GM23338 (cell line): ENCODE measurements around the gene GCM1. TPM values are rescaled to one million over a fixed set of nuclear protein-coding genes. Genes with fewer than 3 reads are reported as not detected.

Source experiments
- ATAC-seq: fragments of 200-7000 bp; cut with Tn5 transposase; 3 replicates; pipeline ENCODE4 v1.9.1; 2020
- DNase-seq: peaks from one replicate; pipeline ENCODE4 v3.0.0-alpha.2; 2015; ENCODE audit warnings: low spot score
- H2AFZ ChIP-seq: fragments of 200-600 bp; sonication (generic); 2 replicates; pipeline ENCODE4 v1.8.0; 2016; ENCODE audit warnings: antibody characterized with exemption, mild to moderate bottlenecking, moderate library complexity
- H3F3A ChIP-seq: fragments of 200-600 bp; sonication (generic); replicated peaks from 2 replicates; pipeline ENCODE4 v1.8.0; 2017; ENCODE audit warnings: antibody characterized with exemption, mixed run types, low read depth
- H3K27ac ChIP-seq: fragments of 200-600 bp; sonication (generic); 2 replicates; pipeline ENCODE4 v1.6.1; 2016; ENCODE audit warnings: low read depth
- H3K27me3 ChIP-seq: fragments of 200-600 bp; sonication (generic); 2 replicates; pipeline ENCODE4 v1.8.0; 2016; ENCODE audit warnings: mild to moderate bottlenecking, mixed run types, moderate library complexity; ENCODE audit not compliant: insufficient read depth
- H3K36me3 ChIP-seq: fragments of 200-600 bp; sonication (generic); 2 replicates; pipeline ENCODE4 v1.8.0; 2016; ENCODE audit warnings: mild to moderate bottlenecking; ENCODE audit not compliant: insufficient read depth
- H3K4me1 ChIP-seq: fragments of 200-600 bp; sonication (generic); 2 replicates; pipeline ENCODE4 v1.8.0; 2016; ENCODE audit warnings: mild to moderate bottlenecking, moderate library complexity; ENCODE audit not compliant: insufficient read depth
- H3K4me2 ChIP-seq: fragments of 200-600 bp; sonication (generic); 2 replicates; pipeline ENCODE4 v1.7.1; 2017; ENCODE audit warnings: mixed run types
- H3K4me3 ChIP-seq: fragments of 200-600 bp; sonication (generic); 2 replicates; pipeline ENCODE4 v1.6.1; 2016; ENCODE audit warnings: mixed run types
- H3K79me2 ChIP-seq: fragments of 200-600 bp; sonication (generic); replicated peaks from 2 replicates; pipeline ENCODE4 v1.8.0; 2017; ENCODE audit warnings: mild to moderate bottlenecking; ENCODE audit not compliant: insufficient read depth
- H3K9me2 ChIP-seq: fragments of 200-600 bp; sonication (generic); 2 replicates; pipeline ENCODE4 v1.8.0; 2017; ENCODE audit not compliant: insufficient read depth
- H4K20me1 ChIP-seq: fragments of 200-600 bp; sonication (generic); replicated peaks from 2 replicates; pipeline ENCODE4 v1.8.0; 2017; ENCODE audit warnings: mild to moderate bottlenecking; ENCODE audit not compliant: insufficient read depth
- H3K27ac Mint-ChIP-seq: 2 replicates; pipeline ENCODE4 v1.8.0; 2020; ENCODE audit warnings: inconsistent platforms, mild to moderate bottlenecking, moderate library complexity, mixed read lengths
- H3K27me3 Mint-ChIP-seq: 3 replicates; pipeline ENCODE4 v1.8.0; 2022; ENCODE audit warnings: low read depth, mild to moderate bottlenecking, moderate library complexity, mixed read lengths, inconsistent platforms; ENCODE audit not compliant: insufficient read depth, poor library complexity
- H3K36me3 Mint-ChIP-seq: 3 replicates; pipeline ENCODE4 v1.8.0; 2021; ENCODE audit warnings: low read depth, mild to moderate bottlenecking, inconsistent platforms, moderate library complexity, mixed read lengths
- H3K4me1 Mint-ChIP-seq: 3 replicates; pipeline ENCODE4 v1.8.0; 2020; ENCODE audit warnings: mild to moderate bottlenecking, inconsistent platforms, mixed read lengths
- H3K4me3 Mint-ChIP-seq: 3 replicates; pipeline ENCODE4 v1.8.0; 2021; ENCODE audit warnings: moderate library complexity, mild to moderate bottlenecking, inconsistent platforms, mixed read lengths
- H3K9me3 Mint-ChIP-seq: 3 replicates; pipeline ENCODE4 v1.8.0; 2020; ENCODE audit warnings: moderate library complexity, mild to moderate bottlenecking, inconsistent platforms, mixed read lengths
- EZH2 ChIP-seq: fragments of 200-600 bp; sonication (generic); IDR thresholded peaks from one replicate; pipeline ENCODE4 v1.8.0; 2017; ENCODE audit warnings: antibody characterized with exemption, mild to moderate bottlenecking, low read depth; ENCODE audit not compliant: unreplicated experiment
- EZH2phosphoT487 ChIP-seq: fragments of 200-600 bp; sonication (generic); IDR thresholded peaks from one replicate; pipeline ENCODE4 v1.8.1; 2018; ENCODE audit warnings: antibody characterized with exemption; ENCODE audit not compliant: unreplicated experiment
- JUNB ChIP-seq: IDR thresholded peaks from one replicate; pipeline ENCODE4 v1.6.1; 2016; ENCODE audit warnings: antibody characterized with exemption; ENCODE audit not compliant: unreplicated experiment
- STAT1 ChIP-seq: IDR thresholded peaks from one replicate; pipeline ENCODE4 v1.6.1; 2016; ENCODE audit warnings: antibody characterized with exemption; ENCODE audit not compliant: unreplicated experiment
- ZNF114 ChIP-seq: fragments of 250-450 bp; sonication (Bioruptor Pico); IDR thresholded peaks from 2 replicates; pipeline ENCODE4 v1.5.0; 2020; ENCODE audit warnings: mild to moderate bottlenecking, moderate library complexity
- ZNF331 ChIP-seq: fragments of 250-450 bp; sonication (Bioruptor Pico); IDR thresholded peaks from 2 replicates; pipeline ENCODE4 v1.5.0; 2020; ENCODE audit warnings: low read depth, mild to moderate bottlenecking, moderate library complexity
- polyA plus RNA-seq: library from polyadenylated mRNA; unstranded; fragments of >200 nt; fragmentation: Nextera tagmentation; extraction: Ambion mirVana; gene quantifications from 2 replicates; pipeline ENCODE4 v1.2.1, GENCODE V29; 2016
- total RNA-seq: library from RNA; depleted of rRNA; stranded (reverse); fragments of >200 nt; shearing (Covaris generic); gene quantifications from 2 replicates; pipeline ENCODE4 v1.2.3, GENCODE V29; 2014
- TF ChIP-seq, protein P1 (sequence below): fragments of 250-450 bp; sonication (Bioruptor Pico); IDR thresholded peaks from 2 replicates; pipeline ENCODE4 v1.5.0; 2020; ENCODE audit warnings: mild to moderate bottlenecking, moderate library complexity
- TF ChIP-seq, protein P2 (sequence below): IDR thresholded peaks from one replicate; pipeline ENCODE4 v1.6.1; 2018; ENCODE audit warnings: antibody characterized with exemption; ENCODE audit not compliant: unreplicated experiment

Gene GCM1
- total and polyA plus RNA-seq, 2 experiments from 2014 or later, result not detected

DNA sequence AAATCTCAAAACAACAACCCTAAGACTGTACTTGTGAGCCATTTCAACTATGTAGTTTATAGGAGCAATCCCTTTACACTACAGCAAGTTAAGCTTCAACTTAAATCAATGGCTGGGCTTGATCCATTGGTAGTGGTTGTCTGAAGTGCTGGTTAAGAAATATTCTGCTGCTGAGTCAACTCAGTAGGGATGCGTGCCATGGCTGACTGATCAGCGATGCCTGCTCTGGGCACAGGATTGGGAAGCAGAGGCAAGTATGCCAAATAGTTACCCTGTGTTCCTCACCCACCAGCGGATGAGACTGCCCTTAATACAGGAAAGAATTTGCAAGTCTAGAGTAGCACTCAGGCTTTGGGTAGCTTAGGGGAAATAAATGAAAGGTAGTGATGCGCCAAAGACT is 41.5 kb downstream of the GCM1 start:
- DNase-seq (no peak), ATAC-seq (no peak)
- no peak overlapping the region for H3K4me2 ChIP-seq
- H3K4me3 ChIP-seq, result no peak overlapping the region
- no peaks in the 10 kb centered on the region for H3F3A ChIP-seq
- no peaks in the 10 kb centered on the region; the same call in 1 of the 2 replicates for H3K36me3 ChIP-seq
- no peaks in the 10 kb centered on the region for H3K79me2 ChIP-seq
- Mint-ChIP-seq H3K27me3 (no peaks in the 10 kb centered on the region), H3K36me3 (no peaks in the 10 kb centered on the region), H3K27ac (no peak overlapping the region), H3K9me3 (no peaks in the 10 kb centered on the region), H3K4me3 (no peak overlapping the region), H3K4me1 (peaks cover 2% of the 10 kb centered on the region; the same call in 1 of the 3 replicates)
- no peaks in the 10 kb centered on the region for H4K20me1 ChIP-seq
- no peak overlapping the region for H2AFZ ChIP-seq
- H3K9me2 ChIP-seq, result no peaks in the 10 kb centered on the region
- H3K4me1 ChIP-seq, result no peaks in the 10 kb centered on the region
- no peaks in the 10 kb centered on the region for H3K27me3 ChIP-seq
- no peak overlapping the region for H3K27ac ChIP-seq
- TF ChIP-seq, protein P1, sequence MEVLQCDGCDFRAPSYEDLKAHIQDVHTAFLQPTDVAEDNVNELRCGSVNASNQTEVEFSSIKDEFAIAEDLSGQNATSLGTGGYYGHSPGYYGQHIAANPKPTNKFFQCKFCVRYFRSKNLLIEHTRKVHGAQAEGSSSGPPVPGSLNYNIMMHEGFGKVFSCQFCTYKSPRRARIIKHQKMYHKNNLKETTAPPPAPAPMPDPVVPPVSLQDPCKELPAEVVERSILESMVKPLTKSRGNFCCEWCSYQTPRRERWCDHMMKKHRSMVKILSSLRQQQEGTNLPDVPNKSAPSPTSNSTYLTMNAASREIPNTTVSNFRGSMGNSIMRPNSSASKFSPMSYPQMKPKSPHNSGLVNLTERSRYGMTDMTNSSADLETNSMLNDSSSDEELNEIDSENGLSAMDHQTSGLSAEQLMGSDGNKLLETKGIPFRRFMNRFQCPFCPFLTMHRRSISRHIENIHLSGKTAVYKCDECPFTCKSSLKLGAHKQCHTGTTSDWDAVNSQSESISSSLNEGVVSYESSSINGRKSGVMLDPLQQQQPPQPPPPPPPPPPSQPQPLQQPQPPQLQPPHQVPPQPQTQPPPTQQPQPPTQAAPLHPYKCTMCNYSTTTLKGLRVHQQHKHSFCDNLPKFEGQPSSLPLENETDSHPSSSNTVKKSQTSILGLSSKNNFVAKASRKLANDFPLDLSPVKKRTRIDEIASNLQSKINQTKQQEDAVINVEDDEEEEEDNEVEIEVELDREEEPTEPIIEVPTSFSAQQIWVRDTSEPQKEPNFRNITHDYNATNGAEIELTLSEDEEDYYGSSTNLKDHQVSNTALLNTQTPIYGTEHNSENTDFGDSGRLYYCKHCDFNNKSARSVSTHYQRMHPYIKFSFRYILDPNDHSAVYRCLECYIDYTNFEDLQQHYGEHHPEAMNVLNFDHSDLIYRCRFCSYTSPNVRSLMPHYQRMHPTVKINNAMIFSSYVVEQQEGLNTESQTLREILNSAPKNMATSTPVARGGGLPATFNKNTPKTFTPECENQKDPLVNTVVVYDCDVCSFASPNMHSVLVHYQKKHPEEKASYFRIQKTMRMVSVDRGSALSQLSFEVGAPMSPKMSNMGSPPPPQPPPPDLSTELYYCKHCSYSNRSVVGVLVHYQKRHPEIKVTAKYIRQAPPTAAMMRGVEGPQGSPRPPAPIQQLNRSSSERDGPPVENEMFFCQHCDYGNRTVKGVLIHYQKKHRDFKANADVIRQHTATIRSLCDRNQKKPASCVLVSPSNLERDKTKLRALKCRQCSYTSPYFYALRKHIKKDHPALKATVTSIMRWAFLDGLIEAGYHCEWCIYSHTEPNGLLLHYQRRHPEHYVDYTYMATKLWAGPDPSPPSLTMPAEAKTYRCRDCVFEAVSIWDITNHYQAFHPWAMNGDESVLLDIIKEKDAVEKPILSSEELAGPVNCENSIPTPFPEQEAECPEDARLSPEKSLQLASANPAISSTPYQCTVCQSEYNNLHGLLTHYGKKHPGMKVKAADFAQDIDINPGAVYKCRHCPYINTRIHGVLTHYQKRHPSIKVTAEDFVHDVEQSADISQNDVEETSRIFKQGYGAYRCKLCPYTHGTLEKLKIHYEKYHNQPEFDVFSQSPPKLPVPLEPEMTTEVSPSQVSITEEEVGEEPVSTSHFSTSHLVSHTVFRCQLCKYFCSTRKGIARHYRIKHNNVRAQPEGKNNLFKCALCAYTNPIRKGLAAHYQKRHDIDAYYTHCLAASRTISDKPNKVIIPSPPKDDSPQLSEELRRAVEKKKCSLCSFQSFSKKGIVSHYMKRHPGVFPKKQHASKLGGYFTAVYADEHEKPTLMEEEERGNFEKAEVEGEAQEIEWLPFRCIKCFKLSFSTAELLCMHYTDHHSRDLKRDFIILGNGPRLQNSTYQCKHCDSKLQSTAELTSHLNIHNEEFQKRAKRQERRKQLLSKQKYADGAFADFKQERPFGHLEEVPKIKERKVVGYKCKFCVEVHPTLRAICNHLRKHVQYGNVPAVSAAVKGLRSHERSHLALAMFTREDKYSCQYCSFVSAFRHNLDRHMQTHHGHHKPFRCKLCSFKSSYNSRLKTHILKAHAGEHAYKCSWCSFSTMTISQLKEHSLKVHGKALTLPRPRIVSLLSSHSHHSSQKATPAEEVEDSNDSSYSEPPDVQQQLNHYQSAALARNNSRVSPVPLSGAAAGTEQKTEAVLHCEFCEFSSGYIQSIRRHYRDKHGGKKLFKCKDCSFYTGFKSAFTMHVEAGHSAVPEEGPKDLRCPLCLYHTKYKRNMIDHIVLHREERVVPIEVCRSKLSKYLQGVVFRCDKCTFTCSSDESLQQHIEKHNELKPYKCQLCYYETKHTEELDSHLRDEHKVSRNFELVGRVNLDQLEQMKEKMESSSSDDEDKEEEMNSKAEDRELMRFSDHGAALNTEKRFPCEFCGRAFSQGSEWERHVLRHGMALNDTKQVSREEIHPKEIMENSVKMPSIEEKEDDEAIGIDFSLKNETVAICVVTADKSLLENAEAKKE (CRISPR knock-in tag), result no peak
- TF ChIP-seq, protein P2, sequence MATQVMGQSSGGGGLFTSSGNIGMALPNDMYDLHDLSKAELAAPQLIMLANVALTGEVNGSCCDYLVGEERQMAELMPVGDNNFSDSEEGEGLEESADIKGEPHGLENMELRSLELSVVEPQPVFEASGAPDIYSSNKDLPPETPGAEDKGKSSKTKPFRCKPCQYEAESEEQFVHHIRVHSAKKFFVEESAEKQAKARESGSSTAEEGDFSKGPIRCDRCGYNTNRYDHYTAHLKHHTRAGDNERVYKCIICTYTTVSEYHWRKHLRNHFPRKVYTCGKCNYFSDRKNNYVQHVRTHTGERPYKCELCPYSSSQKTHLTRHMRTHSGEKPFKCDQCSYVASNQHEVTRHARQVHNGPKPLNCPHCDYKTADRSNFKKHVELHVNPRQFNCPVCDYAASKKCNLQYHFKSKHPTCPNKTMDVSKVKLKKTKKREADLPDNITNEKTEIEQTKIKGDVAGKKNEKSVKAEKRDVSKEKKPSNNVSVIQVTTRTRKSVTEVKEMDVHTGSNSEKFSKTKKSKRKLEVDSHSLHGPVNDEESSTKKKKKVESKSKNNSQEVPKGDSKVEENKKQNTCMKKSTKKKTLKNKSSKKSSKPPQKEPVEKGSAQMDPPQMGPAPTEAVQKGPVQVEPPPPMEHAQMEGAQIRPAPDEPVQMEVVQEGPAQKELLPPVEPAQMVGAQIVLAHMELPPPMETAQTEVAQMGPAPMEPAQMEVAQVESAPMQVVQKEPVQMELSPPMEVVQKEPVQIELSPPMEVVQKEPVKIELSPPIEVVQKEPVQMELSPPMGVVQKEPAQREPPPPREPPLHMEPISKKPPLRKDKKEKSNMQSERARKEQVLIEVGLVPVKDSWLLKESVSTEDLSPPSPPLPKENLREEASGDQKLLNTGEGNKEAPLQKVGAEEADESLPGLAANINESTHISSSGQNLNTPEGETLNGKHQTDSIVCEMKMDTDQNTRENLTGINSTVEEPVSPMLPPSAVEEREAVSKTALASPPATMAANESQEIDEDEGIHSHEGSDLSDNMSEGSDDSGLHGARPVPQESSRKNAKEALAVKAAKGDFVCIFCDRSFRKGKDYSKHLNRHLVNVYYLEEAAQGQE, result no peak
- no peak for TF ChIP-seq ZNF114
- TF ChIP-seq EZH2, result no peak
- no peak for TF ChIP-seq EZH2phosphoT487
- no peak for TF ChIP-seq JUNB
- no peak for TF ChIP-seq ZNF331
- no peak for TF ChIP-seq STAT1
